ENCODE measurements around the gene EIF4A3. TPM values are rescaled to one million over a fixed set of nuclear protein-coding genes. Genes with fewer than 3 reads are reported as not detected.
A peak's percentile ranks its signal among the peaks of the same experiment; 100 is the strongest.

Gene EIF4A3
- 181 and 201 TPM in 2 replicates for polyA plus RNA-seq (2011; rRNA removed)
- 517 and 750 TPM in 2 replicates for polyA plus RNA-seq (2012; cell fraction: cytosol; rRNA removed)
- polyA plus RNA-seq (2012; cell fraction: nucleus; rRNA removed) = 1,131 and 1,135 TPM in 2 replicates
- 180 to 196 TPM (median 189 TPM) in 3 replicates for polyA plus RNA-seq (2017; fragmentation: RNase III; extraction: RNeasy Plus Mini Kit Qiagen cat#74134 plus additional on column Dnase treatment)
- polyA minus RNA-seq (2011; rRNA and poly(A)+ RNA removed) = 107 and 110 TPM in 2 replicates

DNA sequence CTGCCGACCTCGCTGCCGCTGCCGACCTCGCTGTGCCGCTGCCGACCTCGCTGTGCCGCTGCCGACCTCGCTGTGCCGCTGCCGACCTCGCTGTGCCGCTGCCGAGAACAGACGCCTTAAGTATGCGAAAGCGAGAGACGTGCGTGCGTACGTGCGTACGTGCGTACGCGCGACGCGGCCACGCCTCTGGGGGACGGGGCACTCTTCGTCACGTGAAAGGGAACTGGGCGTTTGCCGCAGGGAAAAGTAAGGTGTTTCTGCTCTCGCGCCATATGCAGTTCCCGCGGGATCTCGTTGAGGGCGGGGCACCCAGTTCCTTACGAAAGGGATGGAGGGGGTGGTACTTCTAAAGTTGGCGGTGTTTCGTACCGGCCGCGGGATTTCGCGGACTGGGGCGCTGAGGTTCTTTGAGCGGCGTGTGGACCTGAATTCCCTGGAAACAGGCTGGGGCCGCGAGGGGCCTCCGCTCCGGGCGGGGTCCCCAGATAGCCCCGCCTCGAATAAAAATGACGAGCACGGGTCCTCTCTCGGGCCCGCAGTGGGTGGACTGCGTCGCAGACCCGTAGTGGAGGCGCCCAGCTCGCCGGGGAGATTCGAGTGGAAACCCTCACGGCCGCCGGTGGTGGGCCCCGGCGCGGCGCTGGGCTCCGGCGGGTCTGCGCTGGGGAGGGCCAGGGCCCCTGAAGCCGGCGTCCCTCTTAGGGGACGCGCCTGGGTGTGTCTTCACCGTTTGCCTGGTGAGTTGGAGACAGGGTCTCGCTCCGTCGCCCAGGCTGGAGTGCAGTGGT is at the start of gene EIF4A3:
TSS of gene EIF4A3 (minus strand) at position 94 of the 788 bp plus-strand sequence. CDS start 167 bp downstream, outside the sequence.
- H3K4me2 ChIP-seq = peak within 1 kb of the TSS; percentile 94
- peak within 1 kb of the TSS; percentile 65 for H3K4me3 ChIP-seq
- TF ChIP-seq TP53 (CRISPR knock-in tag; IDR thresholded peaks at IDR 0.05) = peak; percentile 26; the same call in 1 of the 2 replicates
- TF ChIP-seq ZC3H11A (IDR thresholded peaks at IDR 0.05) = no peak
- peak; percentile 90 for TF ChIP-seq USF2 (IDR thresholded peaks at IDR 0.05)
- no peak for TF ChIP-seq NPAS2 (CRISPR knock-in tag; IDR thresholded peaks at IDR 0.05; ENCODE audit: borderline replicate concordance)
- TF ChIP-seq, protein P1, sequence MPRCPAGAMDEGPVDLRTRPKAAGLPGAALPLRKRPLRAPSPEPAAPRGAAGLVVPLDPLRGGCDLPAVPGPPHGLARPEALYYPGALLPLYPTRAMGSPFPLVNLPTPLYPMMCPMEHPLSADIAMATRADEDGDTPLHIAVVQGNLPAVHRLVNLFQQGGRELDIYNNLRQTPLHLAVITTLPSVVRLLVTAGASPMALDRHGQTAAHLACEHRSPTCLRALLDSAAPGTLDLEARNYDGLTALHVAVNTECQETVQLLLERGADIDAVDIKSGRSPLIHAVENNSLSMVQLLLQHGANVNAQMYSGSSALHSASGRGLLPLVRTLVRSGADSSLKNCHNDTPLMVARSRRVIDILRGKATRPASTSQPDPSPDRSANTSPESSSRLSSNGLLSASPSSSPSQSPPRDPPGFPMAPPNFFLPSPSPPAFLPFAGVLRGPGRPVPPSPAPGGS (IDR thresholded peaks at IDR 0.05) = peak; percentile 95
- no peak for TF ChIP-seq EHF (CRISPR knock-in tag; IDR thresholded peaks at IDR 0.05)
- peak in 1 of 2 experiments; percentile 61; a peak in 2 of 4 replicates for TF ChIP-seq CEBPB (IDR thresholded peaks at IDR 0.05)
- TF ChIP-seq FOXS1 (CRISPR knock-in tag; IDR thresholded peaks at IDR 0.05) = no peak
- TF ChIP-seq, protein P2, sequence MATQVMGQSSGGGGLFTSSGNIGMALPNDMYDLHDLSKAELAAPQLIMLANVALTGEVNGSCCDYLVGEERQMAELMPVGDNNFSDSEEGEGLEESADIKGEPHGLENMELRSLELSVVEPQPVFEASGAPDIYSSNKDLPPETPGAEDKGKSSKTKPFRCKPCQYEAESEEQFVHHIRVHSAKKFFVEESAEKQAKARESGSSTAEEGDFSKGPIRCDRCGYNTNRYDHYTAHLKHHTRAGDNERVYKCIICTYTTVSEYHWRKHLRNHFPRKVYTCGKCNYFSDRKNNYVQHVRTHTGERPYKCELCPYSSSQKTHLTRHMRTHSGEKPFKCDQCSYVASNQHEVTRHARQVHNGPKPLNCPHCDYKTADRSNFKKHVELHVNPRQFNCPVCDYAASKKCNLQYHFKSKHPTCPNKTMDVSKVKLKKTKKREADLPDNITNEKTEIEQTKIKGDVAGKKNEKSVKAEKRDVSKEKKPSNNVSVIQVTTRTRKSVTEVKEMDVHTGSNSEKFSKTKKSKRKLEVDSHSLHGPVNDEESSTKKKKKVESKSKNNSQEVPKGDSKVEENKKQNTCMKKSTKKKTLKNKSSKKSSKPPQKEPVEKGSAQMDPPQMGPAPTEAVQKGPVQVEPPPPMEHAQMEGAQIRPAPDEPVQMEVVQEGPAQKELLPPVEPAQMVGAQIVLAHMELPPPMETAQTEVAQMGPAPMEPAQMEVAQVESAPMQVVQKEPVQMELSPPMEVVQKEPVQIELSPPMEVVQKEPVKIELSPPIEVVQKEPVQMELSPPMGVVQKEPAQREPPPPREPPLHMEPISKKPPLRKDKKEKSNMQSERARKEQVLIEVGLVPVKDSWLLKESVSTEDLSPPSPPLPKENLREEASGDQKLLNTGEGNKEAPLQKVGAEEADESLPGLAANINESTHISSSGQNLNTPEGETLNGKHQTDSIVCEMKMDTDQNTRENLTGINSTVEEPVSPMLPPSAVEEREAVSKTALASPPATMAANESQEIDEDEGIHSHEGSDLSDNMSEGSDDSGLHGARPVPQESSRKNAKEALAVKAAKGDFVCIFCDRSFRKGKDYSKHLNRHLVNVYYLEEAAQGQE (IDR thresholded peaks at IDR 0.05) = peak; percentile 96
- peak; percentile 55 for TF ChIP-seq GATA3 (IDR thresholded peaks at IDR 0.05; ENCODE audit: borderline replicate concordance)
- TF ChIP-seq, protein P3, sequence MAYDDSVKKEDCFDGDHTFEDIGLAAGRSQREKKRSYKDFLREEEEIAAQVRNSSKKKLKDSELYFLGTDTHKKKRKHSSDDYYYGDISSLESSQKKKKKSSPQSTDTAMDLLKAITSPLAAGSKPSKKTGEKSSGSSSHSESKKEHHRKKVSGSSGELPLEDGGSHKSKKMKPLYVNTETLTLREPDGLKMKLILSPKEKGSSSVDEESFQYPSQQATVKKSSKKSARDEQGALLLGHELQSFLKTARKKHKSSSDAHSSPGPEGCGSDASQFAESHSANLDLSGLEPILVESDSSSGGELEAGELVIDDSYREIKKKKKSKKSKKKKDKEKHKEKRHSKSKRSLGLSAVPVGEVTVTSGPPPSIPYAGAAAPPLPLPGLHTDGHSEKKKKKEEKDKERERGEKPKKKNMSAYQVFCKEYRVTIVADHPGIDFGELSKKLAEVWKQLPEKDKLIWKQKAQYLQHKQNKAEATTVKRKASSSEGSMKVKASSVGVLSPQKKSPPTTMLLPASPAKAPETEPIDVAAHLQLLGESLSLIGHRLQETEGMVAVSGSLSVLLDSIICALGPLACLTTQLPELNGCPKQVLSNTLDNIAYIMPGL (CRISPR knock-in tag; IDR thresholded peaks at IDR 0.05; ENCODE audit: borderline replicate concordance) = no peak
- TF ChIP-seq MYC (IDR thresholded peaks at IDR 0.05; ENCODE audit: borderline replicate concordance, low read length) = no peak
- peak; percentile 83 for TF ChIP-seq PHF8 (IDR thresholded peaks at IDR 0.05; ENCODE audit: borderline replicate concordance, low read depth)
- TF ChIP-seq CHD2 (IDR thresholded peaks at IDR 0.05; ENCODE audit: low read length, partially characterized antibody) = peak; percentile 97
- no peak for TF ChIP-seq MAFK (IDR thresholded peaks at IDR 0.05; ENCODE audit: partially characterized antibody)
- TF ChIP-seq ZNF302 (CRISPR knock-in tag; IDR thresholded peaks at IDR 0.05) = no peak
- peak; percentile 69 to 98 for TF ChIP-seq JUN (IDR thresholded peaks at IDR 0.05)
- no peak for TF ChIP-seq RNF2 (IDR thresholded peaks at IDR 0.05; ENCODE audit: borderline replicate concordance, low read depth)
- TF ChIP-seq HDAC2 (IDR thresholded peaks at IDR 0.05) = no peak
- peak; percentile 41 for TF ChIP-seq E2F6 (IDR thresholded peaks at IDR 0.05; ENCODE audit: borderline replicate concordance, low read depth)
- TF ChIP-seq MAX (IDR thresholded peaks at IDR 0.05) = peak; percentile 91
- no peak for TF ChIP-seq SMC3 (IDR thresholded peaks at IDR 0.05)
- no peak for TF ChIP-seq SREBF2 (IDR thresholded peaks at IDR 0.05)
- no peak for TF ChIP-seq KDM1A (IDR thresholded peaks at IDR 0.05; ENCODE audit: low read depth)
- 0 out of 2 replicates have a peak, but pooled peaks have one; percentile 7 for TF ChIP-seq RFX5 (IDR thresholded peaks at IDR 0.05)
- peak; percentile 92 for TF ChIP-seq BHLHE40 (IDR thresholded peaks at IDR 0.05; ENCODE audit: low read depth, low read length)
- peak; percentile 97 for TF ChIP-seq POLR2A (IDR thresholded peaks at IDR 0.05; ENCODE audit: low read length)
- TF ChIP-seq TFCP2L1 (CRISPR knock-in tag; IDR thresholded peaks at IDR 0.05) = peak; percentile 83; the same call in 1 of the 2 replicates
- no peak for TF ChIP-seq CBX8 (IDR thresholded peaks at IDR 0.05)
- H3K9me3 ChIP-seq = no peaks in the 10 kb centered on the region
- CTCF ChIA-PET = interaction anchor here (1.1 to 3.3 kb wide), 5 partner anchors 26 to 106 kb away, joined by 4 to 14 read pairs (median 12); partner anchors contain the start of gene GAA
- WGBS (ENCODE audit: missing lambda C conversion rate) = 1% methylated on average over 80 of the region's 90 CpGs
- FAIRE-seq (peak; percentile 100), DNase-seq (ENCODE audit: low read depth in 1 of 2, low spot score in 1 of 2) (peak; percentile 100), ATAC-seq (peak; percentile 92 to 93)
- peak within 1 kb of the TSS; percentile 92 to 95 for H3K27ac ChIP-seq
- POLR2A ChIA-PET = interaction anchor here (0.6 kb wide), 1 partner anchor 73 kb away, joined by 3 read pairs; the partner anchor contains the start of genes SGSH and SLC26A11
- H3K4me1 ChIP-seq = peaks cover 26% of the 10 kb centered on the region
